Body of pancreas (tissue), 4 donors: Measurements from ENCODE around the gene THSD4.

ENCODE experiments used
- POLR2A ChIP-seq, 3 donors: fragments of 450-650 bp; IDR thresholded peaks; one replicate each; pipeline ENCODE4 v1.6.1; 2016; ENCODE audit warnings: antibody characterized with exemption in 3 of 3, mild to moderate bottlenecking in 2 of 3
- TF ChIP-seq, protein P1 (sequence below), 7 experiments: fragments of 450-650 bp in 4 of 7; fragments of 200-600 bp in 3 of 7; sonication (generic) in 3 of 7; IDR thresholded peaks; one replicate each; pipeline ENCODE4 v1.5.1; 2016 to 2019; ENCODE audit warnings: antibody characterized with exemption in 7 of 7

- TF ChIP-seq, protein P1, sequence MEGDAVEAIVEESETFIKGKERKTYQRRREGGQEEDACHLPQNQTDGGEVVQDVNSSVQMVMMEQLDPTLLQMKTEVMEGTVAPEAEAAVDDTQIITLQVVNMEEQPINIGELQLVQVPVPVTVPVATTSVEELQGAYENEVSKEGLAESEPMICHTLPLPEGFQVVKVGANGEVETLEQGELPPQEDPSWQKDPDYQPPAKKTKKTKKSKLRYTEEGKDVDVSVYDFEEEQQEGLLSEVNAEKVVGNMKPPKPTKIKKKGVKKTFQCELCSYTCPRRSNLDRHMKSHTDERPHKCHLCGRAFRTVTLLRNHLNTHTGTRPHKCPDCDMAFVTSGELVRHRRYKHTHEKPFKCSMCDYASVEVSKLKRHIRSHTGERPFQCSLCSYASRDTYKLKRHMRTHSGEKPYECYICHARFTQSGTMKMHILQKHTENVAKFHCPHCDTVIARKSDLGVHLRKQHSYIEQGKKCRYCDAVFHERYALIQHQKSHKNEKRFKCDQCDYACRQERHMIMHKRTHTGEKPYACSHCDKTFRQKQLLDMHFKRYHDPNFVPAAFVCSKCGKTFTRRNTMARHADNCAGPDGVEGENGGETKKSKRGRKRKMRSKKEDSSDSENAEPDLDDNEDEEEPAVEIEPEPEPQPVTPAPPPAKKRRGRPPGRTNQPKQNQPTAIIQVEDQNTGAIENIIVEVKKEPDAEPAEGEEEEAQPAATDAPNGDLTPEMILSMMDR (IDR thresholded peaks at IDR 0.05): no peak
- TF ChIP-seq POLR2A (IDR thresholded peaks at IDR 0.05): no peak
These were observed 594.6 kb downstream of the THSD4 start for GRCh38 chr15:71709808-71710418.
